H54 (cell line): ENCODE data around the gene CEP164.
A peak's percentile ranks its signal among the peaks of the same experiment; 100 is the strongest.
"Not testable (repeated sequence)": the region's sequence is repeated elsewhere in the genome, so short reads cannot be mapped to it uniquely, and the experiment has no call there.

Experiments used
- DNase-seq: peaks from one replicate; pipeline ENCODE4 v3.0.0; 2011; ENCODE audit warnings: low spot score, mixed read lengths; ENCODE audit not compliant: insufficient read length
- FAIRE-seq: peaks from 3 replicates; lab custom pipeline; 2011; peaks lifted over from hg19 to GRCh38; lab: Jason Lieb, UNC
- POLR2A ChIP-seq: IDR thresholded peaks from 2 replicates; pipeline ENCODE4 v1.6.1; 2011; ENCODE audit warnings: low read depth, mild to moderate bottlenecking, low read length

The CEP164 gene

GRCh38 chr11:117315285-117316196 is 12.1 kb upstream of the CEP164 start:
- FAIRE-seq (no peak), DNase-seq (peak; percentile 18)
- TF ChIP-seq POLR2A: no peak

GRCh38 chr11:117316197-117316961 is 11.3 kb upstream of the CEP164 start, which contains the start of gene BACE1:
Gene BACE1, minus strand, starts transcription at chr11:117316256. Its CDS starts 461 bp downstream, at chr11:117315795.
- FAIRE-seq (peak; percentile 93), DNase-seq (peak; percentile 83)
- peak; percentile 47 for TF ChIP-seq POLR2A

- TF ChIP-seq POLR2A: no peak
- DNase-seq (no peak), FAIRE-seq (no peak)
Measured at GRCh38 chr11:117318738-117319137, 8.9 kb upstream of the CEP164 start.

GRCh38 chr11:117319214-117319840 is 8.3 kb upstream of the CEP164 start:
- DNase-seq (no peak), FAIRE-seq (no peak)
- no peak for TF ChIP-seq POLR2A

GRCh38 chr11:117327255-117327566 is 443 bp upstream of the CEP164 start:
- DNase-seq, FAIRE-seq: not testable (repeated sequence)

GRCh38 chr11:117328375-117329010 is 839 bp downstream of the CEP164 start:
- no peak for TF ChIP-seq POLR2A
- peak; percentile 20 for FAIRE-seq
- DNase-seq: no peak

DNA sequence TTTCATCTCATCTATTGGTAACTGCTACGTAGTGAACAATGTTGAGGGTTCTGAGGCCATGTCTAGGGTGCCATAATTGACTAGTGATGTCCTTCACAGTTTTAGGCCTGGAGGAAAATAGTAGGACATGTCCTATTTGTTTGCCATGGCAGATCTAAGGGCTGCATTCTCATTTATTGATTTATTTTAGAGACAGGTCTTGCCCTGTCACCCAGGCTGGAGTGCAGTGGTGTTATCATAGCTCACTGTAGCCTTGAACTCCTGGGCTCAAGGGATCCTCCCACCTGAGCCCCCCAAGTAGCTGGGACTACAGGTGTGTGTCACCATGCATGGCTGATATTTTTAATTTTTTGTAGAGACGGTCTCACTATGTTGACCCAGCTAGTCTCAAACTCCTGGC is 5.2 kb downstream of the CEP164 start:
- DNase-seq: no peak
- TF ChIP-seq POLR2A: no peak
- FAIRE-seq: no peak

- DNase-seq (no peak), FAIRE-seq (no peak)
Measured at GRCh38 chr11:117333917-117334316, 6.3 kb downstream of the CEP164 start.

DNA sequence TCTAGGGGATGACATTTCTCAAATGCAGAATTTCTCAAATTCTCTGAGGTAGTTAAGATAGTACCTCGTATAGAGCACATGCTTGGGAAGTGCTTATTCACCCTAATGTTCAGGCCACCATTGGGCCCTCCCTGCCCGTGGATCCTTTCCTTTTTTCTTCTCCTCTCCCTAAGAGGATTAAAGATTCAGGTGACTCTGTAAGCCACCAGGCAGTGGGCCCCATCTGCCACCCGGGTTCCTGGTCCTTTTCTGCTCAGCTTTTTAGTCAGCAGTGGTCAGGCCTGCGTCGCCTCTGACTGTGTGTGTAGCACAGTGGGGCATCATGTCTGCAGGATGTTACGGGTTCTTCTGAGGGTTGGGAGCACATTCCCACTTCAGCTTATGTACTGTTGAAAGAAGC is 7.2 kb downstream of the CEP164 start:
- no peak for FAIRE-seq
- no peak for TF ChIP-seq POLR2A
- no peak for DNase-seq

More at GRCh38 chr11:117333917-117334316, 6.3 kb downstream of the CEP164 start:
- no peak for TF ChIP-seq POLR2A

- DNase-seq (no peak), FAIRE-seq (no peak)
- TF ChIP-seq POLR2A: no peak
Measured at GRCh38 chr11:117335399-117335798, 7.7 kb downstream of the CEP164 start.

- no peak for FAIRE-seq
- no peak for TF ChIP-seq POLR2A
Measured at GRCh38 chr11:117337076-117337475, 9.4 kb downstream of the CEP164 start.

GRCh38 chr11:117345039-117345438 is 17.4 kb downstream of the CEP164 start:
- DNase-seq (no peak), FAIRE-seq (no peak)
- TF ChIP-seq POLR2A: no peak

More at GRCh38 chr11:117337076-117337475, 9.4 kb downstream of the CEP164 start:
- no peak for DNase-seq

DNA sequence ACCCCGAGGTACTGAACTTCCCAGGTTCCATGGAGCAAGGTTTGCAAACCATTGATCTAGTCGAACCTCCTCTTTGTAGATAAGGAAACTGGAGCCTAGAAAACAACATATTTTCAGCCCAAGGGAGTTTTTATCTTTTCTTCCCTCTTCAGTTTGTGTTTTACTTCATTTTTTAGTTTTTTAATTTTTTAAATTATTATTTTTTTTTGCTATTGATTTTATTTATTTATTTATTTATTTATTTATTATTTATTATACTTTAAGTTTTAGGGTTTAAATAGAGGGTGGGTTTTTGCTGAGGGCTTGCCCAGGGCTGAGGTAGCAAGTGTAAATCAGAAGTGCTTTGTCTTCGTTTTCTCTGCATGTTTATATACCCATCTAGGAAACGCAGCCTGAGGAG is 26.9 kb downstream of the CEP164 start:
- no peak for TF ChIP-seq POLR2A
- FAIRE-seq (no peak), DNase-seq (no peak)

DNA sequence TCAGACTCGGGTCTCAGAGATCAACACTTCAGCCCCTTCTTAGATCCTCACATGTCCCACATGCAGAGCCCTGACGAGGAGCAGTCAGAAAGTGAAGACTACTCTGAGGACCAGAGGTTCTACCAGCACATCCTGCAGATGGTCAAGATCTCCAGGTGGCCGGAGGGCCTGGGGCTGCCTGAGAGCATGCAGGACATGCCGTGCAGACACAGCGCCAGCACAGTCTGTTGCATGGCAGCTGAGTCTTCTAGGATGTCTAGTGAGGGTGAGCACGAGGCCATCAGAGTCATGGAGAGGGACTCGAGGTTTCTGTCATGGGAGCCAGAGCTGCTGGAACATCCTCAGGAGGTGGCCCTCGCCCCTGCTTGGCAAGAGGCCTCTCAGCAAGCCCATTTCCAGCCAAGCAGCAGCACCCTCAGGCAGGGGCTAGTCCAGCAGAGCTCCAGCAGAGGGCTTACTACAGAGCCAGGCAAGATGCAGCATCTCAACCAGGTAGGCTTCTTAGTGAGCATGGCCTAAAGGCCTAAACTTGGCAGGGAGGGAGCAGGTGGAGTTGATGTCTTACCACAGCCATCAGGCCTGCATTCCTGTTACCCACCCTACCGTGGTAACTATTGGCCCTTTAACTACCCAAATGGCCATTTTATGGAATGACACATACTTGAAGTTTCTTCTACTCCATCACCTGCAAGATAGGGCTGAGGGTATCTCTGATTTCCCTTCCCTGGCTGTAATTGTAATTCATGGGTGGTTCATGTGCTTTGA is 28.7 kb downstream of the CEP164 start:
- no peak for DNase-seq
- FAIRE-seq: no peak

More for the DNA sequence above, 28.7 kb downstream of the CEP164 start:
- no peak for TF ChIP-seq POLR2A
